ENCODE measurements around the gene LMO7.
"Not testable (repeated sequence)": the region's sequence is repeated elsewhere in the genome, so short reads cannot be mapped to it uniquely, and the experiment has no call there.

Gene LMO7

DNA sequence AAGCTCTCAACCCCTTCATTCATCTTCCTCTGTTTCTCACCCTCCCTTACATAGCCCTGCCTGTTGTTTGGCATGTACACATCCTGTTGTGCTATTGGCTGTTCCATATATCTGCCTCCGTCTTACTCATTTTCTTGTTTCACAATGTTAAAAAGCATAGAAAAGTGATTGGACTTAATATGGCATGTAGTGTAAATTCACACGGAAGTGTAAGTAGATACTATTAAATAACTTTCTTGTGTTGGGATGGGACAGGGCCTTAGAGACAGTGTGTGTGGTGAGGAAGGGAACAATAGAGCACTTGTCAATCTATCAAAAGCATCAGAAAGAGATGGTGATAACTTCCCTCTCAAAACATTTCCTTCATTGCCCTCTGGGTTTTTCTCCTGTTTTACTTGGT lies 12.3 kb downstream of the LMO7 start:
- DNase-seq: no peak

DNA sequence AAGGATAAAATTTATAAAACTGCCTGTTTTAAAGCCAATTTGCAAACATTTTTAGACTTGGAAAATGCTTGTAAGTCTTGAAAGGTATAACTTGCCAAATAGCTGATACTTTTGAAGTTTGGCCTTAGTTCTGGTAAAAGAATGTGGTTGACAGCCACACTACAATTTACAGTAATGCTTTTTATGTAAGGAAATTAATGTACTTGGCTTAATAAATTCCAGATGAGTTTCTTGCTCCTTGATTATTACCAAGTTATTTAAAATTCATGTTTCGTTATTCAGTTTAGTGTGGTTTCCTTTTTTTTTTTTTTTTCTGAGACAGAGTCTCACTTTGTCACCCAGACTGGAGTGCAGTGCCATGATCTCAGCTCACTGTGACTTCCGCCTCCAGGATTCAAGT lies 14.9 kb downstream of the LMO7 start:
- no peak for DNase-seq

DNA sequence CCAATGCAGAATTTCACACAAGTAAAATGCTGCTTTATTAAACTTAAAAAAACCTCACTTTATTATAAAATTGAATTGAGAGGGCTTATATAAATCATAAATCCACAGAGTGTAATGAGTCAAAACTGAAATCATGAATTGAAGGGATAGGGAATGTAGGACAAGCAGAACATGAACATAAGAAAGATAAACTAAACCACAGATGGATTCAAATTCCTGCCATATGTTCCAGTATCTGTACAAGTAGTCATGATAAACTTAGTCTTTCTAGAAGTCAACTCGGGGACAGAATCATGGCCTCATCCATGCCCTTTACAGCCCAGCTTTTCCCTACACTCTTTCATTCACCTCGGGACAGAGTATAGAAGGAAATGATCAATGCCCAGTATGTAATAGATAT lies 16.6 kb downstream of the LMO7 start:
- DNase-seq: no peak

DNA sequence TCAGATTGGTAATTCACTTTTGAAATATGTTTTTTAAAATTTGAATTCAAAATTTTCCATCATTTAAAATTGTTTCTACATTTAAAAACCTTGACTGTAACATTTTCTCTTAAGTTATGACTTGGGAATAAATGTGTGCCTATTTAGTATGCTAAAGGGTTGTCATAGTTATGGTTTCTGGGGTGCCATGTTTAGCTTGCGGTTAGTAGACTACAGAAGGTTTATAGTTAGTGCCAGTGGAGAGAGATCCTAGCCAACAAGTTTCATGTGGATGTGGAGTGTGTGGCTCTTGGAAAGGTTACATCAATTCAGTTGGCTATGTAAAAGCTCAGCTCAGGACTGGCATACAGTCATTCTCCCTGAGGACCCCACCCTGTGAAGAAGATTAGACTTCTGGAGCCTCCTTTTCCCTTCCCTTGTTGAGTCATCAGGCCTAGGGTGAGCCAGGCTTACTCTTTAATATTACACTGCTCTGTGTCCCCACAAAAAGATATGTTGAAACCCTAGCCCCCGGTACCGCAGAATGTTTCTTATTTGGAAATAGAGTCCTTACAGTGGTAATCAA lies 20.4 kb downstream of the LMO7 start:
- DNase-seq: no peak

DNA sequence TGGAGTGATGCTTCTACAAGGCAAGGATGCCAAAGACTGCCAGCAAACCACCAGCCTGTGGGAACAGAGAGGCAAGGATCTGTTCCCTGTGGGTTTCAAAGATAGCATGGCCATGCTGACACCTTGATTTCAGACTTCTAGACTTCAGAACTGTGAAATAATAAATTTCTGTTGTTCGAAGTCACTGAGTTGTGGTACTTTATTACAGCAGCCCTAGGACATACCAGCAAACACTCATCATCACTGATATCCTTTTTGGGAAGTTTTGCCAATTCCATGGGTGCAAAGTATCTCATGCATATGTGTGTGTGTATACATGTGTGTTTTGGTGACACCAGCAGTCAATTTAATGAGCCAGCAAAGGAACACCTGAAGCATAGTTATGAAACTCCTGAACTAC lies 21.0 kb downstream of the LMO7 start:
- no peak for DNase-seq

DNA sequence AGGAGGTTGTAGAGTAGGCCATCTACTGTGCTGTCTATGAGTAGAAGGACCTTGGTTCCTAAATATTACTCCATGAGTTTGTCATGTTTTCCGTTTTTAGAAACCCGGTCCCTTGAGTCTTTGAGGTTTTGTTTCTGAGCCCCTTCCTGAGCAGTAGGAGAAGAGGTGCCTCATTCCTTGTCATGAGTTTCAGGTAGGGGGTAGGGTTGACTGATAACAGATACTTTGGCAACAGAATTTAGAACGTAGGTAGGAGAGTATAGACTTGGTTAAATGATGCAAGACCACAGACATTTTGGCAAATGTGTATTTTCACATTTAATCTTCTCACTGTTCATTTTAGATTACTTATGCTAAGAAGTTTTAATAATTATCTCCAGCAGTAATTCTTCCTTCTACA lies 24.6 kb downstream of the LMO7 start:
- DNase-seq: no peak

DNA sequence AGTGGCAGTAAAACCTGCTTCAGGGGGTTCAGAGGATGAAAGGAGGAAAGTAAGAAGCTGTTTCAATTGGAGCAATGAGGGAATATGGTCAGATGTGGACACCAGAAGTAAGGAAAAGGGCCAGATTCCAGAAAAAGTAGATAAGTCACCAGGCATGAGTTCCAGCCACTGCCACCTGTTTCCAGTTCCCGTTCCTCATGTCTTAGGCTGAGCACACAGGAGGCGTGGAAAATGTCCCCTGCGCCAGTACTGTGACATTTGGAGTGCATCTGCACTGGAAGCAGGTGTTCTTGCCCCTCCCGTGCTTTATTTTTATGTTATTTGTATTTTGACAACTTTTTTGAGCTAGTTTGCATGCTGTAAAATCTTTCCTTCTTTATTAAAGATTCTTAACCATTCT lies 25.3 kb downstream of the LMO7 start:
- no peak for DNase-seq

DNA sequence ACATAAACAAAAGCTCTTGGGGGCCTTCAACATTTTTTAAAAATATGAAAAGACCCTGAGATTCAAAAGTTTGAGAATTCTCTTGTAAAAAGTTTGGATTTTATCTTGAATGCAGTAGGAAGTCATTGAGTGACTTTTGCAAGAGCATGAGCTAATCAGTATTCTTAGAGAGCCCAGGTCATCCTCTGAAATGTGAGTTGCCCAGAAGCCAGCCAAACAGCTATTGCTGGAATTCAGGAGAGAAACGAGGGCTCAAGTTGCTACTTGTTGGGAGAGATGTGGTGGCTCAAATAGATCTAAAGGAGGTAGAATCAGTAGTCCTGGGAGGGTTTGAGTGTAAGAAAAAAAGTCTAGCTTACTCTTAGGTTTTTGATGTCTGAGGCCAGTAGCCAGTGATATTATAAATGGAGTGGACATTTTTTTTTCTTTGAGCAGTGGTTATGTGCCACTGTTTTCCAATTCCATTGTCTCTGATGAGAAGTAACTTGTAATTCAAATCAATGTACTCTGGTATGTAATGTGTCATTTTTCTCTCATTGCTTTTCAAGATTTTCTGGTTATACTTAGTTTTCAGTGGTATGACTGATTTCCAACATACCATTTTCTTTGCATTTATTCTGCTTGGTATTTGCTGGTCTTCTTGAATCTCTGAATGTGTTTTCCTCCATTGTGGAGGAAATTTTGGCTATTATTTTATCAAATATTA lies 30.7 kb downstream of the LMO7 start:
- DNase-seq: no peak

DNA sequence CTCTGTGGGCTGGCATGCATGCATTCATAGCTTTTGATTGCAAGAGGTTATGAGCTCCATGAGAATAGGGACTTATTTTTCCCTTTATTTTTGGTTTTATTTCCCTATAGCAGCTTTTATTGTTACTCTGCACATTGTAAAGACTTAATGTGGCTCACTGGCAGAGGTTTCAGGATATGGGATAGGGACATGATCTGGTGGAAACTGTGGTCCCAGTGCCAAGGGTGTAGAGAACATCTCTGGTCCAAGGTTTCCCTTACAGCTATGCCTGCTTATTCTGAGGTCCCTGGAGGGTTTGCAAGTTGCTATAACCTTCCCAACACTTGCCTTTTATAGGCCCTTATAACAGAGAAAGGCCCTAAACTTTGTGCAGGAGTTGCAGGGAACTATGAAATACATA lies 33.6 kb downstream of the LMO7 start:
- no peak for DNase-seq

DNA sequence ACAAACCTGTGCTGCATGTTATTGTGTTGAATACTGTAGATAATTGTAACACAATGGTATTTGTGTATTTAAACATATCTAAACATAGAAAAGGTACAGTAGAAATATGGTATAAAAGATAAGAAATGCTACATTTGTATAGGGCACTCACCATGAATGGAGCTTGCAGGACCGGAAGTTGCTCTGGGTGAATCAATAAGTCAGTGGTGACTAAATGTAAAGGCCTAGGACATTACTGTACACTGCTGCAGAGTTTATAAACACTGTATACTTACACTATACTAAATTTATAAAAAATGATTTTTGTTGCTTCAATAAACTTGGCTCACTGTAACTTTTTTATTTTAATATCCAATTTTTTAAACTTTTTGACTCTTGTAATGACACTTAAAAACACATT lies 34.4 kb downstream of the LMO7 start:
- peak; percentile 19 for DNase-seq

DNA sequence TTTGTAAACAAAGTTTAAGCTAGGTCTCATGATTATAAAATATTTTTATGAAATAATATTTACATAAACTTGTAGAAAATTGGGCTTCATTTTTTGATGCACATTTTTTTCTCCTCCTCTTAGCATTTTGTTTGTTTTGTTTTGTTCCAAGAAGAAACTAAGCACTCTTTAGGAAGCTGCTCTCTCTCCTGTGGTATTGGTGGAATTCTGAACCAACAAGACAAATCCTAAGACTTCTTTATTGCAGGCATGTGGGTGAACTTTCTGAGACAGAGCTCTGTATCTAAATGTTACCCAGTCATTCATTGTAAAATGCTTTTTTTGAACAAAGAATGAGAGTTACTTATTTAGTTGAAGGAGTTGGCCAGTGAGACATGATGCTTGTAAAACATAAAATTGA lies 39.3 kb downstream of the LMO7 start:
- no peak for DNase-seq

DNA sequence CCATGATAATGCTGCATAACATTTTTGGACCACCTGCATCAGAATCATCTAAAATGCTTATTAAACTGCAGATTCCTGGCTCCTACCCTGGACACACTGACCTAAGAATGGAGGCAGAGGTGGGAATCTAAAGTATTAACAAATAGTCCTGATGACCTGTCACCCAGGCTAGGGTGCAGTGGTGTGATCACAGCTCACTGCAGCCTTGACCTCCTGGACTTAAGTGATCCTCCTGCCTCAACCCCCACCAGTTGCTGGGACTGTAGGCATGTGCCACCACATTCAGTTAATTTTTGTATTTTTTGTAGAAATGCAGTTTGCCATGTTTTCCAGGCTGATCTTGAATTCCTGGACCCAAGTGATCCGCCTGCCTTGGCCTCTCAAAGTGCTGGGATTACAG lies 43.3 kb downstream of the LMO7 start:
- no peak for DNase-seq

DNA sequence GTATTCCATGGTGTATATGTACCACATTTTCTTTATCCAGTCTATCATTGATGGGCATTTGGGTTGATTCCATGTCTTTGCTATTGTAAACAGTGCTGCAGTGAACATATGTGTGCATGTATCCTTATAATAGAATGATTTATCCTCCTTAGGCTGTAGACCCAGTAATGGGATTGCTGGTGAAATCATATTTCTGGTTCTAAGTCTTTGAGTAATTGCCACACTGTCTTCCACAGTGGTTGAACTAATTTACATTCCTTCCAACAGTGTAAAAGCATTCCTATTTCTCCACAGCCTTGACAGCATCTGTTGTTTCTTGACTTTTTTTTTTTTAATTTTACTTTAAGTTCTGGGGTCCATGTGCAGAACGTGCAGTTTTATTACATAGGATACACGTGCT lies 44.1 kb downstream of the LMO7 start:
- not testable (repeated sequence) for DNase-seq

DNA sequence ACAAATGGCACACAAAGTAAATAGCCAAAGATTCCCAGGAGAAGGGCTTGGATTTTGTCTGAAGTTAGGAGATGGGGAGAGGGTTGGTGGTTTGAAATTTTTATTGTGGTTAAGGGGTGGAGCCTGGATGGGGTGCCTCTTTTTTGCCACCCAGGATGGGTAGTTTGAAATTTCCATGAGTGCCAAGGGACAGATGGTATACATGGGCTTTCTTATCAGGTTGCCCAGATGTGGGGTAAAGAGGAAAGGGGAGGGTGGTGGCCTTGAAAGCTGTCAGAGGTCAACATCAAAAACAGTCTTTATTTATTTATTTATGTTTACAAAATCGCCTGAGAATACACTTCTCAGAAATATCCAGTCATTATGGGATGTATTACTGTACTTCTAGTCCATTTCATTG lies 46.2 kb downstream of the LMO7 start:
- DNase-seq: no peak

DNA sequence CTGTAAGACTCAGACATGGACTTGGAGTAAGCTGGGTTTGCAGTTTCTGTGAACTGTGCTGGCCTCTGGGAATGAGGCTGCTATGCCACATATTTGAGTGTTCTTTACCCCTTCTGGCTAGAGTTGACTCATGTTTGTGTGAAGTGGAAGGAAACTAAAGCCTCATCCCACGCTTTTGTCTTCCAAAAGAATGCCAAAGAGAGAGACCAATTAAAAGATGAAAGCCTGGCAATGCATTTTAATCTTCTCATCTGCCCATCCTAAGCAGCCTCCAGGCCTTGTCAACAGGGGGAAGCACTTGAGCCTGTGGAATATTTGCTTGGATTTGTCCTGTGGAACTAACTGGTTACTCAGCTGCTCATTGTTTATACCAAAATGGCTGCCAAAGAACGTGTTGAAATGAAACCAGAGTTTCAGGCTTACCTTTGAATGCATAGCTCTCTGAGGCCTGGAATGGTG lies 49.1 kb downstream of the LMO7 start:
- DNase-seq: peak; percentile 55

DNA sequence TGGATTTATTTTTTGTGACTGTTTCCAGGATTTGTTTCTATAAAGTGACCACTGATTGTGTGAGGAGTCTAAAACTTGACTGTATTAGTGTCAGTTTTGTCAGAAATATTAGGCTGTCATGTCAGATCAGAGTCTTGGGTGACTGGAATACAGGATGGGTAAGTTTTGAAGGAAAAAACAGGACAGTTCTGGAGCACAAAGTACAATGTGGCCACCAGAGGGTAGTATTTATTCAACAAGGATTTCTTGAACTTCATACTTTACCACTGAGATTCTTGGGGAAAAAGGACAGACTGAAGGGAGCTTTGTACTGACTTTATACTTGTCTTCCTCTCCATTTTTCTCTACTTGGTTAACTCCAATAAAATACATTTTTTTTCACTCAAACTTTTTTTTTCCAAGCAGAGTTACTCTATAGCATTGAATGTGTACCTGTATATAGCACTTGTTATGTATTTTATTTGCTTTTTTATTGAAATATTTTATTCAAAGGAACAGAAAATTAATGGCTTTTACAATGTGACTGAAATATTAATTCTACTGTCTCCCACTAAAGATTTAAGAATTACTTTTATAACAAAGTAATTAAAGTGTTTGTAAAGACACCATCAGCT lies 51.1 kb downstream of the LMO7 start:
- peak; percentile 42 for DNase-seq

DNA sequence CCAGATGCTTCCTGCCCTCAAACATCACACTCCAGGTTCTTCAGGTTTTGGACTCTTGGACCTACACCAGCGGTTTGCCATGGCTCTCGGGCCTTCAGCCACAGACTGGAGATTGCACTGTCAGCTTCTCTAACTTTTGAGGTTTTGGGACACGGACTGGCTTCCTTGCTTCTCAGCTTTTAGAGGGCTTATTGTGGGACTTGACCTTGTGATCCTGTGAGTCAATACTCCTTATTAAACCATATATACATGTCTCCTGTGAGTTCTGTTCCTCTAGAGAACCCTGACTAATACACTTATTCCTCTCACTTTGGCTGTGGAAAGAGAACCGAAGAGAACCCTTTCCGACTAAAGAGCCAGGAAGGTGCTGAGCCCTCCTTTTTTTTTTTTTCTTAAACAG lies 53.6 kb downstream of the LMO7 start:
- DNase-seq: no peak

DNA sequence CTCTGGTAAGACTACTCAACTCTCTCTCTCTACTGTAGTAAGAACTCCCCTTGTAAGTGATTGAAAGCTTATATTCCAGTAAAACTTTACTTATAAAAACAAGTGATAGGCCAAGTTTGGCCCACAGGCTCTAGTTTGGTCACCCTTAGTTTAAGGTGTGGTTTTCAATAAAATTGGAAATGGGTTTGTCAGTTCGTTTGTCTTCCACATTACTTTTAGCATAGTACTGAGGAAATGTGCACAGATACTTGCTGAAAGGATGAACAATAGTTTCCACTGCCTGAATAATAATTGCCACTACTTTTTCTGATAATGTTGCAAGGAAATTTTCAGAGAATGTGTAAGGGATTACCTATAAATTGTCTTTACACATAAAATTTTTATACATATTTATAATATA lies 54.5 kb downstream of the LMO7 start:
- DNase-seq: no peak

DNA sequence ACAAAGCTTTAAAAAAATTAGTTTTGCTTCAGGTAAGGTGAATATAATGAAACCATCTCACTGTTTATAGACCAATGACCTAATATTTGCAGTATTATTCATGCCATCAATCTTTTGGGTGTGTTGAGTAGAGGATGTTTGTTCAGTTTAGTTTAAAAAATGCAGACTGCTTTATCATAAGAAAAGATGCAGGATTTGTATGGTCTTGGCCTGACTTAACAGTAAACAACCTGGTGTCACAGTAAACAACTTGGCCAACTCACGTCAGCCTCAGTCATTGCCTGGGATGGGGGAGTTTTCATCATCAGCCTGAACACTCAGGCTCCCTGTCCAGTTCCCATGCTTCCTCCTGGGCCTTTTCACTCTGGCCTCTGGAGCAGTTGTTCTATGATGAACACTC lies 55.1 kb downstream of the LMO7 start:
- DNase-seq: no peak

DNA sequence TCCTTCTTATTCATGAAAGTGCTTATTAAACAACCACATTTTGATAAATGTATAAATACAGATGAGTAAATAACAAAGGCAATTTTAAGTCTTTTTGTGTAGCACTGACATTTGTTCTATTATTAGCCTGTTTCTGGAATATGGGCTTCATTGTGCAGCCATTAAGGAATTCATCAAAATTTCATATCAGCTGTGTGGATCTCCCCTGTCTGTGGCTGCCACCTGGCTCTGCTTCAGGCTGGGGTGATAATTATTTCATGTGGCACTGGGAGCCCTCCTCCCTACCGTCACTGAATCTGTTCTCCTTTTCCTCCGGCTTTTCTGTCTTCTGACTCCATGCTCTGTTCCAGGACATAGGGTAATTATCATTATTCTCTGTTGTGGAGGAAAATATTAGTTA lies 57.1 kb downstream of the LMO7 start:
- no peak for DNase-seq

DNA sequence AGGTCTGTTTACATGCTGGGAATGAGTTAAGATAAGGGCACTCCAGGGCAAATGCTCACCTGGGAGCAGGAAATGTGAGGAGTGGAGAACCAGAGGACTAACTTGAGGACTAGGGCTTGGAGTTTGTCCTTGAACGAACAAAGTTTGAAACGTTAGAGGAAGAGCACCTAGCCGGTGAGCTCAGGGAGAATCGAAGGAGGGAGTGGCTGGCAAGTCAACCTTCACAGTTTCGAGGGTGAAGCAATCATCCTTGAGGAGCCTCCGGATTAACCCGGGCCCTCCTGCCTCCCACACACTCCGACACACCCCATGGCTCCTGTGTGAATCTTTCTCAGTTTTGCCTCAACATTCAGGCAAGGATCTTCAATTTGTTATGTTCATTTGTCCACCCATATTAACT lies 58.6 kb downstream of the LMO7 start:
- no peak for DNase-seq

DNA sequence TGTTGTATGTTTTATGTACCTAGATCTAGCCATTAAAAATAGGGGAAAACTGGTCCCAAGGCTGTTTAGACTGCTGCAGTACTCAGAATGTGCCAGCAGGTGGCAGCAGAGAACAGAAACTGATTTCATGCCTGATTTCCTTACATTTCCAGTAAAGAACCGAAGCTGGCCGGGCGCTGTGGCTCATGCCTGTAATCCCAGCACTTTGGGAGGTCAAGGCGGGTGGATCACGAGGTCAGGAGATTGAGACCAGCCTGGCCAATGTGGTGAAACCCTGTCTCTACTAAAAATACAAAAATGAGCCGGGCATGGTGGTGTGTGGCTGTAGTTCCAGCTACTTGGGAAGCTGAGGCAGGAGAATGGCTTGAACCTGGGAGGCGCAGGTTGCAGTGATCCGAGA lies 59.8 kb downstream of the LMO7 start:
- DNase-seq: peak; percentile 8

DNA sequence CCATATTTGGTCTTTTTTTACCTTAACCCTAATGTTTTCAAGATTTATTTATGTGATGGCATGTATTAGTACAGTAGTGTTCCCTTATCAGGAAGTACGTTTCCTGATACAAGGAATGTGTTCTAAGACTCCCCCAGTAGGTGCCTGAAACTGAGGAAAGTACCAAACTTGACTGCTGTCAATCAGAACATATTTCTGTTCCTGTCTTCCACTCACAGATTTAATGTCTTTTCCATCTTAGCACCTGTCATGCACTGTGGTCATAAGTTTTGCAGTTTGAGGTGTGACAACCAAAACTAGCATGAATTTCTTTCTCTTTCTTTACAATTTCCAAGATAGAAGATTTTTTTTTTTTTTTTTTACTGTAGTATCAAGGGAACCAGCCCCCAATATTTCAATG lies 62.9 kb downstream of the LMO7 start:
- DNase-seq: no peak

DNA sequence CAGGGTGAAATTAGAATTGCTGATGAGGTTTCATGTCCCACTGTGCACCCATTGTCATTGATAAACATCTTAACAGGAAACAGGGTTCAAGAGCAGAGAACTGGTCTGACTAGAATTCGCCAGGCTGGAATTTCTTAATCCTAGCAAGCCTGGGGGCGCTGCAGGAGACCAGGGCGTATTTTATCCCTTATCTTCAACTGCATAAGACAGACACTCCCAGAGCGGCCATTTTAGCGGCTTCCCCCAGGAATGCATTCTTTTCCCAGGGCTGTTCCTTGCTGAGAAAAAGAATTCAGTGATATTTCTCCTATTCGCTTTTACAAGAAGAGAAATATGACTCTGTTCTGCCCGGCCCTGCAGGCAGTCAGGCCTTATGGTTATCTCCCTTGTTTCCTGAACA lies 63.6 kb downstream of the LMO7 start:
- DNase-seq: not testable (repeated sequence)

DNA sequence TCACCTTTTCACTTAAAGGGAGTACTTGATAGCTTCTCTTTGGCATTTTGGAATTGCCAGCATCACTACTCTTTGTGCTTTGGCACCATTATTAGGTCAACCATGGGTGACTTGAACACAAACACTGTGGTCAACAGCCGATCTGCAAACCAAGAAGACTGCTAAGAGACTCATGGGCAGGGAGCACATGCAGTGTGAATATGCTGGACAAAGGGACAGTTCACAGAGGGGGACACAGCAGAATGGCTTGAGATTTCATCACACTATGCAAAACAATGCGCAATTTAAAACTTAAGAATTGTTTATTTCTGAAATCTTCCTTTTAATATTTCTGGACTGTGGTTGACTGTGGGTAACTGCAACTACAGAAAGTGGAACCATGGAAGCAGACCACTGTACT lies 64.4 kb downstream of the LMO7 start:
- no peak for DNase-seq
